H9 (cell line): ENCODE measurements around the gene FXYD6. TPM values are rescaled to one million over a fixed set of nuclear protein-coding genes. Genes with fewer than 3 reads are reported as not detected.

Experiments used
- DNase-seq: peaks from one replicate; pipeline ENCODE4 v3.0.0-alpha.2; 2017
- H2AFZ ChIP-seq: one replicate; pipeline ENCODE4 v1.6.1; 2013; ENCODE audit warnings: mild to moderate bottlenecking, low read length, control low read depth, moderate library complexity
- H2AK5ac ChIP-seq: 2 replicates; pipeline ENCODE4 v1.6.1; 2013; ENCODE audit warnings: low read length, control low read depth, mixed read lengths; ENCODE audit not compliant: insufficient read length
- H2BK120ac ChIP-seq: one replicate; pipeline ENCODE4 v1.6.1; 2013; ENCODE audit warnings: low read depth, mild to moderate bottlenecking, low read length, control low read depth, inconsistent platforms; ENCODE audit not compliant: poor library complexity, severe bottlenecking
- H2BK12ac ChIP-seq: 2 replicates; pipeline ENCODE4 v1.6.1; 2013; ENCODE audit warnings: low read length, control low read depth, mixed read lengths, low read depth; ENCODE audit not compliant: insufficient read length
- H2BK15ac ChIP-seq: 2 replicates; pipeline ENCODE4 v1.6.1; 2013; ENCODE audit warnings: low read depth, low read length, control low read depth
- H2BK20ac ChIP-seq: one replicate; pipeline ENCODE4 v1.6.1; 2013; ENCODE audit warnings: low read depth, mild to moderate bottlenecking, low read length, control low read depth, inconsistent platforms; ENCODE audit not compliant: poor library complexity, severe bottlenecking
- H2BK5ac ChIP-seq: 2 replicates; pipeline ENCODE4 v1.6.1; 2013; ENCODE audit warnings: low read length, control low read depth, mixed read lengths; ENCODE audit not compliant: insufficient read length
- H3K14ac ChIP-seq: 2 replicates; pipeline ENCODE4 v1.6.1; 2013; ENCODE audit warnings: low read length, control low read depth; ENCODE audit not compliant: insufficient read depth
- H3K18ac ChIP-seq: 2 replicates; pipeline ENCODE4 v1.6.1; 2013; ENCODE audit warnings: low read depth, mild to moderate bottlenecking, mixed read lengths, low read length, control low read depth; ENCODE audit not compliant: insufficient read length
- H3K23ac ChIP-seq: 2 replicates; pipeline ENCODE4 v1.6.1; 2013; ENCODE audit warnings: low read length, control low read depth, mixed read lengths, low read depth; ENCODE audit not compliant: insufficient read length
- H3K23me2 ChIP-seq: 2 replicates; pipeline ENCODE4 v1.6.1; 2013; ENCODE audit warnings: low read depth, mild to moderate bottlenecking, mixed read lengths, low read length, control low read depth; ENCODE audit not compliant: insufficient read length, poor library complexity, severe bottlenecking
- H3K27ac ChIP-seq: 2 replicates; pipeline ENCODE4 v1.5.1; 2013; ENCODE audit warnings: low read length, control low read depth, mixed read lengths, low read depth; ENCODE audit not compliant: insufficient read length
- H3K27me3 ChIP-seq: 2 replicates; pipeline ENCODE4 v1.6.1; 2013; ENCODE audit warnings: low read length, control low read depth, inconsistent platforms; ENCODE audit not compliant: insufficient read depth
- H3K4ac ChIP-seq: 2 replicates; pipeline ENCODE4 v1.6.1; 2013; ENCODE audit warnings: low read depth, mild to moderate bottlenecking, control low read depth, inconsistent platforms, low read length, moderate library complexity
- H3K4me1 ChIP-seq: 2 replicates; pipeline ENCODE4 v1.6.1; 2013; ENCODE audit warnings: low read length, control low read depth, inconsistent platforms; ENCODE audit not compliant: insufficient read depth
- H3K4me2 ChIP-seq: 2 replicates; pipeline ENCODE4 v1.6.1; 2013; ENCODE audit warnings: low read length, control low read depth, mixed read lengths; ENCODE audit not compliant: insufficient read length, insufficient read depth
- H3K56ac ChIP-seq: 2 replicates; pipeline ENCODE4 v1.6.1; 2013; ENCODE audit warnings: low read depth, mild to moderate bottlenecking, mixed read lengths, low read length, control low read depth; ENCODE audit not compliant: insufficient read length
- H3K79me1 ChIP-seq: 2 replicates; pipeline ENCODE4 v1.6.1; 2013; ENCODE audit warnings: low read depth, mild to moderate bottlenecking, moderate library complexity, low read length, control low read depth, inconsistent platforms; ENCODE audit not compliant: insufficient read depth, poor library complexity, severe bottlenecking
- H3K79me2 ChIP-seq: 2 replicates; pipeline ENCODE4 v1.6.1; 2013; ENCODE audit warnings: low read length, control low read depth, inconsistent platforms; ENCODE audit not compliant: insufficient read depth
- H3K9ac ChIP-seq: 2 replicates; pipeline ENCODE4 v1.6.1; 2013; ENCODE audit warnings: low read length, control low read depth, mixed read lengths; ENCODE audit not compliant: insufficient read length; ENCODE audit errors: extremely low read depth
- H3K9me3 ChIP-seq: one replicate; pipeline ENCODE4 v1.6.1; 2013; ENCODE audit warnings: low read depth, low read length, inconsistent platforms; ENCODE audit not compliant: control insufficient read depth
- H3T11ph ChIP-seq: one replicate; pipeline ENCODE4 v1.6.1; 2013; ENCODE audit warnings: mild to moderate bottlenecking, low read length, control low read depth, inconsistent platforms
- H4K20me1 ChIP-seq: one replicate; pipeline ENCODE4 v1.6.1; 2013; ENCODE audit not compliant: control insufficient read depth, insufficient read length, insufficient read depth
- H4K5ac ChIP-seq: 2 replicates; pipeline ENCODE4 v1.6.1; 2013; ENCODE audit warnings: low read depth, mild to moderate bottlenecking, mixed read lengths, low read length, control low read depth; ENCODE audit not compliant: insufficient read length
- H4K8ac ChIP-seq: replicated peaks from 2 replicates; pipeline ENCODE4 v1.6.1; 2013; ENCODE audit warnings: low read length, control low read depth, mixed read lengths, low read depth; ENCODE audit not compliant: insufficient read length
- H4K91ac ChIP-seq: 2 replicates; pipeline ENCODE4 v1.6.1; 2013; ENCODE audit warnings: low read depth, mild to moderate bottlenecking, moderate library complexity, mixed read lengths, low read length, control low read depth; ENCODE audit not compliant: insufficient read length
- H3K27ac Mint-ChIP-seq, 3 experiments: 2 replicates in 2 of 3; 3 replicates in 1 of 3; pipeline ENCODE4 v1.8.0; 2020 to 2021; ENCODE audit warnings: mixed read lengths in 3 of 3, mild to moderate bottlenecking in 1 of 3, moderate library complexity in 1 of 3
- H3K27me3 Mint-ChIP-seq: 2 replicates; pipeline ENCODE4 v1.8.0; 2021; ENCODE audit warnings: low read depth, mild to moderate bottlenecking, moderate library complexity, mixed read lengths
- H3K36me3 Mint-ChIP-seq, 3 experiments: 2 replicates in 2 of 3; 3 replicates in 1 of 3; pipeline ENCODE4 v1.8.0; 2020 to 2021; ENCODE audit warnings: low read depth in 3 of 3, mixed read lengths in 3 of 3; ENCODE audit not compliant: insufficient read depth in 1 of 3
- H3K4me1 Mint-ChIP-seq, 2 experiments: 2 replicates each; pipeline ENCODE4 v1.8.0; 2020; ENCODE audit warnings: mixed read lengths in 2 of 2
- H3K4me3 Mint-ChIP-seq, 2 experiments: 2 replicates in 1 of 2; 3 replicates in 1 of 2; pipeline ENCODE4 v1.8.0; 2020 to 2021; ENCODE audit warnings: mild to moderate bottlenecking in 2 of 2, mixed read lengths in 2 of 2, moderate library complexity in 1 of 2
- H3K9me3 Mint-ChIP-seq, 2 experiments: 2 replicates in 1 of 2; 3 replicates in 1 of 2; pipeline ENCODE4 v1.8.0; 2020; ENCODE audit warnings: mild to moderate bottlenecking in 2 of 2, mixed read lengths in 2 of 2, moderate library complexity in 1 of 2
- CTCF ChIP-seq: fragments of 200-600 bp; sonication (generic); conservative IDR thresholded peaks from 3 replicates; pipeline ENCODE4 v1.8.0; 2021; ENCODE audit warnings: antibody characterized with exemption, mild to moderate bottlenecking
- WGBS: extraction: QIAGEN DNeasy Blood & Tissue Kit; methylation state at CpG from one replicate; pipeline ENCODE4 v1.1.7; 2013; ENCODE audit warnings: missing lambda C conversion rate, low lambda C conversion rate, mixed read lengths; ENCODE audit not compliant: insufficient read length; ENCODE audit errors: extremely low coverage; 5-methylcytosine and 5-hydroxymethylcytosine counted together
- total RNA-seq: library from RNA; stranded (reverse); gene quantifications from 2 replicates; pipeline ENCODE4 v1.2.1, GENCODE V29; 2021

The FXYD6 gene
- total RNA-seq, 1 experiment from 2014 or later, result 18.3 TPM

- H3T11ph ChIP-seq, result no peak overlapping the region
- H2BK120ac ChIP-seq, result no peak overlapping the region
- H3K14ac ChIP-seq, result no peak overlapping the region
- DNase-seq, result no peak
- no peak for TF ChIP-seq CTCF
- H3K56ac ChIP-seq, result no peak overlapping the region
- no peaks in the 10 kb centered on the region for H3K27me3 ChIP-seq
- Mint-ChIP-seq H3K36me3 (no peaks in the 10 kb centered on the region), H3K9me3 (no peaks in the 10 kb centered on the region), H3K27me3 (peaks cover 12% of the 10 kb centered on the region), H3K27ac (no peak overlapping the region), H3K4me1 (peaks cover 32 to 45% of the 10 kb centered on the region in 2 experiments), H3K4me3 (no peak overlapping the region)
- no CpG with 5 or more reads among the region's 10 CpGs for WGBS
- H3K9me3 ChIP-seq, result no peaks in the 10 kb centered on the region
- H4K20me1 ChIP-seq, result no peaks in the 10 kb centered on the region
- H2BK5ac ChIP-seq, result no peak overlapping the region
- no peak overlapping the region for H2BK15ac ChIP-seq
- H2AK5ac ChIP-seq, result no peak overlapping the region
- H3K4me2 ChIP-seq, result no peak overlapping the region
- no peak overlapping the region for H3K9ac ChIP-seq
- no peaks in the 10 kb centered on the region for H3K79me2 ChIP-seq
- H3K23ac ChIP-seq, result no peak overlapping the region
- no peaks in the 10 kb centered on the region; the same call in 1 of the 2 replicates for H3K4me1 ChIP-seq
- H4K5ac ChIP-seq, result no peak overlapping the region
- no peak overlapping the region for H3K27ac ChIP-seq
- no peak overlapping the region for H3K18ac ChIP-seq
- H2BK20ac ChIP-seq, result no peak overlapping the region
- H2AFZ ChIP-seq, result no peak overlapping the region
- no peak overlapping the region for H4K8ac ChIP-seq
- no peak overlapping the region for H4K91ac ChIP-seq
- H2BK12ac ChIP-seq, result no peak overlapping the region
- H3K23me2 ChIP-seq, result no peaks in the 10 kb centered on the region
- H3K79me1 ChIP-seq, result no peaks in the 10 kb centered on the region
- H3K4ac ChIP-seq, result no peak overlapping the region
Measured at GRCh38 chr11:117826190-117826570, 50.3 kb downstream of the FXYD6 start.
